ENCODE results near the gene GDF15. TPM values are rescaled to one million over a fixed set of nuclear protein-coding genes. Genes with fewer than 3 reads are reported as not detected.

The GDF15 gene
- total RNA-seq, 2 experiments from 2014 or later = not detected

- TF ChIP-seq EZH2phosphoT487 (IDR thresholded peaks at IDR 0.05; ENCODE audit: borderline replicate concordance, low read depth, low read length) = no peak
- TF ChIP-seq, protein P1, sequence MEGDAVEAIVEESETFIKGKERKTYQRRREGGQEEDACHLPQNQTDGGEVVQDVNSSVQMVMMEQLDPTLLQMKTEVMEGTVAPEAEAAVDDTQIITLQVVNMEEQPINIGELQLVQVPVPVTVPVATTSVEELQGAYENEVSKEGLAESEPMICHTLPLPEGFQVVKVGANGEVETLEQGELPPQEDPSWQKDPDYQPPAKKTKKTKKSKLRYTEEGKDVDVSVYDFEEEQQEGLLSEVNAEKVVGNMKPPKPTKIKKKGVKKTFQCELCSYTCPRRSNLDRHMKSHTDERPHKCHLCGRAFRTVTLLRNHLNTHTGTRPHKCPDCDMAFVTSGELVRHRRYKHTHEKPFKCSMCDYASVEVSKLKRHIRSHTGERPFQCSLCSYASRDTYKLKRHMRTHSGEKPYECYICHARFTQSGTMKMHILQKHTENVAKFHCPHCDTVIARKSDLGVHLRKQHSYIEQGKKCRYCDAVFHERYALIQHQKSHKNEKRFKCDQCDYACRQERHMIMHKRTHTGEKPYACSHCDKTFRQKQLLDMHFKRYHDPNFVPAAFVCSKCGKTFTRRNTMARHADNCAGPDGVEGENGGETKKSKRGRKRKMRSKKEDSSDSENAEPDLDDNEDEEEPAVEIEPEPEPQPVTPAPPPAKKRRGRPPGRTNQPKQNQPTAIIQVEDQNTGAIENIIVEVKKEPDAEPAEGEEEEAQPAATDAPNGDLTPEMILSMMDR (conservative IDR thresholded peaks at IDR 0.05; ENCODE audit: low read length) = no peak
- Histone ChIP-seq H3K4me3 (ENCODE audit: low read depth, low read length, poor library complexity, severe bottlenecking) (no peak overlapping the region), H3K4me1 (ENCODE audit: insufficient read depth, low read length, poor library complexity, severe bottlenecking) (peaks cover 11% of the 10 kb centered on the region), H3K27ac (ENCODE audit: low read depth, low read length, poor library complexity, severe bottlenecking) (no peak overlapping the region), H2AFZ (ENCODE audit: low read length) (no peak overlapping the region), H3K79me2 (ENCODE audit: insufficient read depth, low read depth, low read length) (no peaks in the 10 kb centered on the region), H3K4me2 (ENCODE audit: low read length) (no peak overlapping the region), H3K36me3 (ENCODE audit: insufficient read depth, low read length) (peaks cover 13% of the 10 kb centered on the region), H4K20me1 (ENCODE audit: insufficient read depth, low read length) (no peaks in the 10 kb centered on the region), H3K9me3 (ENCODE audit: low read length) (0 out of 2 replicates have a peak, but pooled peaks cover 7% of the 10 kb centered on the region), H3K9me2 (ENCODE audit: insufficient read depth, low read length) (no peaks in the 10 kb centered on the region)
- BruUV-seq (replicated peaks) = no TSS peak
- DNase-seq (ENCODE audit: low spot score) = no peak
- intact Hi-C loops (cut with micrococcal nuclease; ENCODE audit: unreplicated experiment) = no loop called here
- ChIA-PET POLR2A (no interaction called here), CTCF (ENCODE audit: unreplicated experiment) (no interaction called here)
Measured at GRCh38 chr19:18438331-18439024, 52.5 kb downstream of the GDF15 start.

Small RNA genes lying within 50 kb of the gene (microRNA-seq; reads per million reads assigned to microRNA genes)
- not detected for gene MIR3189 (ENCODE audit: borderline replicate concordance)

Small RNA genes lying within 50 kb of the gene (small RNA-seq; reads per million reads assigned to genes)
- not detected for gene MIR3189

Other genes starting within 250 kb of the GDF15 start
- 1.6 and 3.2 TPM in 2 replicates for gene PIK3R2, start 233.0 kb upstream of the GDF15 start, total RNA-seq (2014; rRNA removed; shearing (Covaris generic))
- gene PIK3R2, start 233.0 kb upstream of the GDF15 start, total RNA-seq (2022) = 20.5 and 30.0 TPM in 2 replicates
- gene IFI30, start 212.3 kb upstream of the GDF15 start, total RNA-seq (2014; rRNA removed; shearing (Covaris generic)) = 141 and 195 TPM in 2 replicates
- gene IFI30, start 212.3 kb upstream of the GDF15 start, total RNA-seq (2022) = 117 and 170 TPM in 2 replicates
- 21.9 and 23.7 TPM in 2 replicates for gene MPV17L2, start 192.9 kb upstream of the GDF15 start, total RNA-seq (2014; rRNA removed; shearing (Covaris generic))
- gene MPV17L2, start 192.9 kb upstream of the GDF15 start, total RNA-seq (2022) = 18.1 and 22.6 TPM in 2 replicates
- gene RAB3A, start 182.1 kb upstream of the GDF15 start, total RNA-seq (2014; rRNA removed; shearing (Covaris generic)) = 2.9 and 4.9 TPM in 2 replicates
- gene RAB3A, start 182.1 kb upstream of the GDF15 start, total RNA-seq (2022) = 6.9 and 8.6 TPM in 2 replicates
- gene PDE4C, start 159.7 kb upstream of the GDF15 start, total RNA-seq (2014; rRNA removed; shearing (Covaris generic)) = not detected in 2 replicates
- 0.77 and 1.4 TPM in 2 replicates for gene PDE4C, start 159.7 kb upstream of the GDF15 start, total RNA-seq (2022)
- 0.38 and 3.7 TPM in 2 replicates for gene IQCN, start 111.7 kb upstream of the GDF15 start, total RNA-seq (2014; rRNA removed; shearing (Covaris generic))
- 1.1 and 2.6 TPM in 2 replicates for gene IQCN, start 111.7 kb upstream of the GDF15 start, total RNA-seq (2022)
- gene JUND, start 104.5 kb upstream of the GDF15 start, total RNA-seq (2014; rRNA removed; shearing (Covaris generic)) = 138 and 144 TPM in 2 replicates
- gene JUND, start 104.5 kb upstream of the GDF15 start, total RNA-seq (2022) = 79.0 and 92.6 TPM in 2 replicates
- gene LSM4, start 63.1 kb upstream of the GDF15 start, total RNA-seq (2014; rRNA removed; shearing (Covaris generic)) = 451 and 482 TPM in 2 replicates
- 232 and 252 TPM in 2 replicates for gene LSM4, start 63.1 kb upstream of the GDF15 start, total RNA-seq (2022)
- 15.2 and 18.9 TPM in 2 replicates for gene PGPEP1, start 45.6 kb upstream of the GDF15 start, total RNA-seq (2014; rRNA removed; shearing (Covaris generic))
- gene PGPEP1, start 45.6 kb upstream of the GDF15 start, total RNA-seq (2022) = 44.1 and 54.5 TPM in 2 replicates
- 0.49 and 0.98 TPM in 2 replicates for gene LRRC25, start 11.5 kb downstream of the GDF15 start, total RNA-seq (2014; rRNA removed; shearing (Covaris generic))
- 3.2 and 4.1 TPM in 2 replicates for gene LRRC25, start 11.5 kb downstream of the GDF15 start, total RNA-seq (2022)
- 54.8 and 92.9 TPM in 2 replicates for gene SSBP4, start 33.2 kb downstream of the GDF15 start, total RNA-seq (2014; rRNA removed; shearing (Covaris generic))
- 97.5 and 117 TPM in 2 replicates for gene SSBP4, start 33.2 kb downstream of the GDF15 start, total RNA-seq (2022)
- gene ISYNA1, start 52.0 kb downstream of the GDF15 start, total RNA-seq (2014; rRNA removed; shearing (Covaris generic)) = 0.72 and 1.8 TPM in 2 replicates
- 8.9 and 10.9 TPM in 2 replicates for gene ISYNA1, start 52.0 kb downstream of the GDF15 start, total RNA-seq (2022)
- 14.4 and 18.7 TPM in 2 replicates for gene ELL, start 135.9 kb downstream of the GDF15 start, total RNA-seq (2014; rRNA removed; shearing (Covaris generic))
- 24.6 and 26.5 TPM in 2 replicates for gene ELL, start 135.9 kb downstream of the GDF15 start, total RNA-seq (2022)
- gene FKBP8, start 157.4 kb downstream of the GDF15 start, total RNA-seq (2014; rRNA removed; shearing (Covaris generic)) = 159 and 200 TPM in 2 replicates
- 189 and 201 TPM in 2 replicates for gene FKBP8, start 157.4 kb downstream of the GDF15 start, total RNA-seq (2022)
- gene KXD1, start 171.7 kb downstream of the GDF15 start, total RNA-seq (2014; rRNA removed; shearing (Covaris generic)) = 96.0 and 99.8 TPM in 2 replicates
- gene KXD1, start 171.7 kb downstream of the GDF15 start, total RNA-seq (2022) = 96.7 and 101 TPM in 2 replicates
- 1,188 and 1,580 TPM in 2 replicates for gene UBA52, start 185.7 kb downstream of the GDF15 start, total RNA-seq (2014; rRNA removed; shearing (Covaris generic))
- 1,496 and 1,653 TPM in 2 replicates for gene UBA52, start 185.7 kb downstream of the GDF15 start, total RNA-seq (2022)
- gene REX1BD, start 202.6 kb downstream of the GDF15 start, total RNA-seq (2014; rRNA removed; shearing (Covaris generic)) = 122 and 126 TPM in 2 replicates
- gene REX1BD, start 202.6 kb downstream of the GDF15 start, total RNA-seq (2022) = 84.6 and 88.8 TPM in 2 replicates
- 0.82 TPM in 1 of 2 replicates, not detected in the other for gene CRLF1, start 220.6 kb downstream of the GDF15 start, total RNA-seq (2014; rRNA removed; shearing (Covaris generic))
- gene CRLF1, start 220.6 kb downstream of the GDF15 start, total RNA-seq (2022) = 1.3 and 1.5 TPM in 2 replicates
- gene TMEM59L, start 226.7 kb downstream of the GDF15 start, total RNA-seq (2014; rRNA removed; shearing (Covaris generic)) = 0.33 and 1.0 TPM in 2 replicates
- 0.84 and 0.89 TPM in 2 replicates for gene TMEM59L, start 226.7 kb downstream of the GDF15 start, total RNA-seq (2022)

Measured in OCI-LY7 (cell line).